MM.1S (cell line): ENCODE data around the gene HCRTR1.

ENCODE experiments used
- CTCF ChIP-seq: fragments of 300-600 bp; sonication (generic); IDR thresholded peaks from 2 replicates; pipeline ENCODE4 v1.5.1; 2016; ENCODE audit warnings: antibody characterized with exemption, low read length, mixed read lengths
- EZH2 ChIP-seq: fragments of 300-600 bp; sonication (generic); optimal IDR thresholded peaks from 2 replicates; pipeline ENCODE3; 2017; ENCODE audit warnings: low read depth, mild to moderate bottlenecking, antibody characterized with exemption, low read length, mixed read lengths

- TF ChIP-seq CTCF (no peak), EZH2 (no peak)
Measured at GRCh38 chr1:31605908-31606427, 11.5 kb upstream of the HCRTR1 start.
